Stimulated activated effector memory CD8-positive, alpha-beta T cell treated with anti-CD3 and anti-CD28 coated beads, Interleukin-12 subunit alpha, Interleukin-12 subunit beta, amount 100 ng/mL, for 72 hours (primary cell): ENCODE measurements around the gene SLC22A16.

Experiments
- ATAC-seq: fragments of 150-1000 bp; cut with Tn5 transposase; 2 replicates; pipeline ENCODE4 v1.10.0; 2021
- DNase-seq, 2 donors: peaks; one replicate each; pipeline ENCODE4 v3.0.0; 2021 to 2022; ENCODE audit warnings: low spot score in 2 of 2
- H3K27ac Mint-ChIP-seq: one replicate; pipeline ENCODE4 v1.8.0; 2022; ENCODE audit warnings: mild to moderate bottlenecking, mixed read lengths
- H3K36me3 Mint-ChIP-seq: one replicate; pipeline ENCODE4 v1.8.0; 2022; ENCODE audit warnings: mild to moderate bottlenecking, mixed read lengths
- H3K4me1 Mint-ChIP-seq: one replicate; pipeline ENCODE4 v1.8.0; 2022; ENCODE audit warnings: mixed read lengths
- H3K4me3 Mint-ChIP-seq: one replicate; pipeline ENCODE4 v1.8.0; 2022; ENCODE audit warnings: mild to moderate bottlenecking, mixed read lengths
- H3K9me3 Mint-ChIP-seq: one replicate; pipeline ENCODE4 v1.8.0; 2022; ENCODE audit warnings: mixed read lengths

The SLC22A16 gene

GRCh38 chr6:110409794-110410193, 66.6 kb downstream of the SLC22A16 start:
- Mint-ChIP-seq H3K9me3 (no peaks in the 10 kb centered on the region), H3K4me1 (peaks cover 2% of the 10 kb centered on the region), H3K36me3 (no peaks in the 10 kb centered on the region), H3K4me3 (no peak overlapping the region), H3K27ac (no peak overlapping the region)
- no peak for ATAC-seq
- DNase-seq: no peak

GRCh38 chr6:110408901-110409300, 67.5 kb downstream of the SLC22A16 start:
- ATAC-seq (no peak), DNase-seq (no peak)
- Mint-ChIP-seq H3K36me3 (no peaks in the 10 kb centered on the region), H3K9me3 (no peaks in the 10 kb centered on the region), H3K27ac (no peak overlapping the region), H3K4me3 (no peak overlapping the region), H3K4me1 (no peaks in the 10 kb centered on the region)

GRCh38 chr6:110404607-110405006, 71.8 kb downstream of the SLC22A16 start:
- Mint-ChIP-seq H3K4me1 (no peaks in the 10 kb centered on the region), H3K9me3 (no peaks in the 10 kb centered on the region), H3K27ac (no peak overlapping the region), H3K36me3 (no peaks in the 10 kb centered on the region), H3K4me3 (no peak overlapping the region)
- DNase-seq (no peak), ATAC-seq (no peak)

GRCh38 chr6:110401585-110402176, 74.7 kb downstream of the SLC22A16 start:
- DNase-seq: no peak
- Mint-ChIP-seq H3K4me3 (no peak overlapping the region), H3K9me3 (no peaks in the 10 kb centered on the region), H3K4me1 (no peaks in the 10 kb centered on the region), H3K36me3 (no peaks in the 10 kb centered on the region), H3K27ac (no peak overlapping the region)
- no peak for ATAC-seq

- Mint-ChIP-seq H3K9me3 (no peaks in the 10 kb centered on the region), H3K4me3 (no peak overlapping the region), H3K36me3 (no peaks in the 10 kb centered on the region), H3K27ac (no peak overlapping the region), H3K4me1 (no peaks in the 10 kb centered on the region)
- ATAC-seq: no peak
- no peak for DNase-seq
Measured at GRCh38 chr6:110400208-110400607, 76.2 kb downstream of the SLC22A16 start.

- Mint-ChIP-seq H3K4me1 (no peaks in the 10 kb centered on the region), H3K9me3 (no peaks in the 10 kb centered on the region), H3K36me3 (no peaks in the 10 kb centered on the region), H3K4me3 (no peak overlapping the region), H3K27ac (no peak overlapping the region)
- DNase-seq: no peak
- ATAC-seq: no peak
Measured at GRCh38 chr6:110399219-110400071, 77.0 kb downstream of the SLC22A16 start.

- Mint-ChIP-seq H3K27ac (no peak overlapping the region), H3K9me3 (no peaks in the 10 kb centered on the region), H3K36me3 (no peaks in the 10 kb centered on the region), H3K4me3 (no peak overlapping the region), H3K4me1 (no peaks in the 10 kb centered on the region)
- DNase-seq (no peak), ATAC-seq (peak; percentile 16)
Measured at GRCh38 chr6:110398778-110399177, 77.6 kb downstream of the SLC22A16 start.

- Mint-ChIP-seq H3K27ac (no peak overlapping the region), H3K4me1 (peaks cover 6% of the 10 kb centered on the region), H3K36me3 (no peaks in the 10 kb centered on the region), H3K4me3 (no peak overlapping the region), H3K9me3 (no peaks in the 10 kb centered on the region)
- DNase-seq: no peak
- no peak for ATAC-seq
Measured at GRCh38 chr6:110395221-110395620, 81.2 kb downstream of the SLC22A16 start.

- peaks cover 12% of the 10 kb centered on the region for H3K4me1 Mint-ChIP-seq
- no peak for ATAC-seq
Measured at GRCh38 chr6:110394409-110394808, 82.0 kb downstream of the SLC22A16 start.

GRCh38 chr6:110392727-110393126, 83.7 kb downstream of the SLC22A16 start:
- peaks cover 12% of the 10 kb centered on the region for H3K4me1 Mint-ChIP-seq
- ATAC-seq (no peak), DNase-seq (no peak)
- H3K4me3 Mint-ChIP-seq: no peak overlapping the region
- no peaks in the 10 kb centered on the region for H3K9me3 Mint-ChIP-seq
- H3K27ac Mint-ChIP-seq: no peak overlapping the region
- no peaks in the 10 kb centered on the region for H3K36me3 Mint-ChIP-seq

More at GRCh38 chr6:110394409-110394808, 82.0 kb downstream of the SLC22A16 start:
- no peaks in the 10 kb centered on the region for H3K36me3 Mint-ChIP-seq
- no peaks in the 10 kb centered on the region for H3K9me3 Mint-ChIP-seq
- no peak overlapping the region for H3K4me3 Mint-ChIP-seq
- H3K27ac Mint-ChIP-seq: no peak overlapping the region
- no peak for DNase-seq

- no peak overlapping the region for H3K27ac Mint-ChIP-seq
- no peaks in the 10 kb centered on the region for H3K36me3 Mint-ChIP-seq
- H3K4me3 Mint-ChIP-seq: no peak overlapping the region
- no peaks in the 10 kb centered on the region for H3K9me3 Mint-ChIP-seq
- ATAC-seq: no peak
- no peak for DNase-seq
- peaks cover 12% of the 10 kb centered on the region for H3K4me1 Mint-ChIP-seq
Measured at GRCh38 chr6:110390404-110390803, 86.0 kb downstream of the SLC22A16 start.

- DNase-seq: no peak
- Mint-ChIP-seq H3K4me3 (no peak overlapping the region), H3K4me1 (peaks cover 12% of the 10 kb centered on the region), H3K9me3 (no peaks in the 10 kb centered on the region), H3K27ac (no peak overlapping the region), H3K36me3 (no peaks in the 10 kb centered on the region)
- ATAC-seq: peak; percentile 15
Measured at GRCh38 chr6:110389689-110390382, 86.6 kb downstream of the SLC22A16 start.

GRCh38 chr6:110387986-110388385, 88.4 kb downstream of the SLC22A16 start:
- H3K27ac Mint-ChIP-seq: no peak overlapping the region
- DNase-seq (no peak), ATAC-seq (no peak)
- H3K4me1 Mint-ChIP-seq: peaks cover 12% of the 10 kb centered on the region
- H3K4me3 Mint-ChIP-seq: no peak overlapping the region
- no peaks in the 10 kb centered on the region for H3K36me3 Mint-ChIP-seq
- H3K9me3 Mint-ChIP-seq: no peaks in the 10 kb centered on the region

GRCh38 chr6:110385458-110385863, 91.0 kb downstream of the SLC22A16 start:
- DNase-seq: no peak
- Mint-ChIP-seq H3K36me3 (no peaks in the 10 kb centered on the region), H3K4me3 (no peak overlapping the region), H3K4me1 (peaks cover 7% of the 10 kb centered on the region), H3K27ac (no peak overlapping the region), H3K9me3 (no peaks in the 10 kb centered on the region)
- ATAC-seq: no peak

- Mint-ChIP-seq H3K4me3 (no peak overlapping the region), H3K36me3 (no peaks in the 10 kb centered on the region), H3K4me1 (no peaks in the 10 kb centered on the region), H3K9me3 (no peaks in the 10 kb centered on the region), H3K27ac (no peak overlapping the region)
- no peak for ATAC-seq
- DNase-seq: no peak
Measured at GRCh38 chr6:110378552-110378951, 97.9 kb downstream of the SLC22A16 start.
